KOPT-K1 (cell line): ENCODE data around the gene DLL1.
"Not testable (repeated sequence)": the region's sequence is repeated elsewhere in the genome, so short reads cannot be mapped to it uniquely, and the experiment has no call there.

ENCODE experiments used
- H3K27ac ChIP-seq: fragments of 200-600 bp; sonication (generic); 2 replicates; pipeline ENCODE4 v1.5.1; 2016; ENCODE audit warnings: antibody characterized with exemption, mild to moderate bottlenecking, low read depth, low read length; ENCODE audit not compliant: poor library complexity, severe bottlenecking
- H3K36me3 ChIP-seq: fragments of 200-600 bp; sonication (generic); 2 replicates; pipeline ENCODE4 v1.5.1; 2017; ENCODE audit warnings: antibody characterized with exemption, mild to moderate bottlenecking, low read length, moderate library complexity; ENCODE audit not compliant: insufficient read depth
- H3K9me3 ChIP-seq: fragments of 200-600 bp; sonication (generic); 2 replicates; pipeline ENCODE4 v1.5.1; 2017; ENCODE audit warnings: antibody characterized with exemption, low read length, mild to moderate bottlenecking; ENCODE audit not compliant: insufficient read depth, poor library complexity, severe bottlenecking

DLL1 gene

GRCh38 chr6:170268216-170269129, 22.4 kb downstream of the DLL1 start:
- Histone ChIP-seq H3K36me3 (no peaks in the 10 kb centered on the region), H3K27ac (no peak overlapping the region), H3K9me3 (no peaks in the 10 kb centered on the region)

- Histone ChIP-seq H3K27ac (no peak overlapping the region), H3K9me3 (no peaks in the 10 kb centered on the region), H3K36me3 (no peaks in the 10 kb centered on the region)
These were observed 23.2 kb downstream of the DLL1 start for GRCh38 chr6:170267688-170268087.

- Histone ChIP-seq H3K36me3 (no peaks in the 10 kb centered on the region), H3K9me3 (no peaks in the 10 kb centered on the region), H3K27ac (no peak overlapping the region)
These were observed 24.6 kb downstream of the DLL1 start for GRCh38 chr6:170266061-170266825.

GRCh38 chr6:170265655-170266054, 25.2 kb downstream of the DLL1 start:
- Histone ChIP-seq H3K36me3 (no peaks in the 10 kb centered on the region), H3K27ac (no peak overlapping the region), H3K9me3 (no peaks in the 10 kb centered on the region)

GRCh38 chr6:170264644-170265043, 26.2 kb downstream of the DLL1 start:
- H3K9me3 ChIP-seq, H3K36me3 ChIP-seq, H3K27ac ChIP-seq: not testable (repeated sequence)

- Histone ChIP-seq H3K27ac (no peak overlapping the region), H3K9me3 (no peaks in the 10 kb centered on the region), H3K36me3 (no peaks in the 10 kb centered on the region)
These were observed 26.8 kb downstream of the DLL1 start for GRCh38 chr6:170264086-170264485.

- Histone ChIP-seq H3K27ac (no peak overlapping the region), H3K9me3 (no peaks in the 10 kb centered on the region), H3K36me3 (no peaks in the 10 kb centered on the region)
These were observed 27.5 kb downstream of the DLL1 start for GRCh38 chr6:170263410-170263809.

GRCh38 chr6:170262489-170263088, 28.3 kb downstream of the DLL1 start:
- Histone ChIP-seq H3K9me3 (no peaks in the 10 kb centered on the region), H3K27ac (no peak overlapping the region)

GRCh38 chr6:170261643-170262488, 29.0 kb downstream of the DLL1 start:
- no peak overlapping the region for H3K27ac ChIP-seq
- no peaks in the 10 kb centered on the region for H3K36me3 ChIP-seq
- no peaks in the 10 kb centered on the region for H3K9me3 ChIP-seq

More at GRCh38 chr6:170262489-170263088, 28.3 kb downstream of the DLL1 start:
- no peaks in the 10 kb centered on the region for H3K36me3 ChIP-seq

- Histone ChIP-seq H3K36me3 (no peaks in the 10 kb centered on the region), H3K27ac (no peak overlapping the region), H3K9me3 (no peaks in the 10 kb centered on the region)
These were observed 30.2 kb downstream of the DLL1 start for GRCh38 chr6:170260686-170261085.

- no peaks in the 10 kb centered on the region for H3K36me3 ChIP-seq
- H3K27ac ChIP-seq: no peak overlapping the region
- H3K9me3 ChIP-seq: no peaks in the 10 kb centered on the region
These were observed 31.6 kb downstream of the DLL1 start for GRCh38 chr6:170259278-170259677.

GRCh38 chr6:170258407-170258806, 32.5 kb downstream of the DLL1 start:
- no peaks in the 10 kb centered on the region for H3K36me3 ChIP-seq
- no peak overlapping the region for H3K27ac ChIP-seq
- H3K9me3 ChIP-seq: no peaks in the 10 kb centered on the region

- no peak overlapping the region for H3K27ac ChIP-seq
- H3K9me3 ChIP-seq: no peaks in the 10 kb centered on the region
- H3K36me3 ChIP-seq: no peaks in the 10 kb centered on the region
These were observed 33.5 kb downstream of the DLL1 start for GRCh38 chr6:170257376-170257775.

- H3K27ac ChIP-seq: no peak overlapping the region
- H3K9me3 ChIP-seq: no peaks in the 10 kb centered on the region
- H3K36me3 ChIP-seq: no peaks in the 10 kb centered on the region
These were observed 34.2 kb downstream of the DLL1 start for GRCh38 chr6:170256641-170257040.
